HCT116 (cell line): ENCODE results near the gene CCDC61. TPM values are rescaled to one million over a fixed set of nuclear protein-coding genes. Genes with fewer than 3 reads are reported as not detected.

Experiments
- ATAC-seq: fragments of 200-7000 bp; cut with Tn5 transposase; 2 replicates; pipeline ENCODE4 v1.9.1; 2020; ENCODE audit warnings: mild to moderate bottlenecking, moderate library complexity
- BruUV-seq: library from RNA; stranded (reverse); fragments of 400-500 nt; replicated peaks from 2 replicates; lab custom pipeline; 2021; lab: Mats Ljungman, UMichigan
- CTCF ChIA-PET: fragments of 300-600 bp; sonication (Branson Sonifier 250); formaldehyde crosslinking; loops from one replicate; lab custom pipeline; 2021; ENCODE audit warnings: antibody characterized with exemption; lab: Charles Lee
- POLR2A ChIA-PET: fragments of 300-600, 350-600 bp; sonication (Branson Sonifier 250); formaldehyde crosslinking; loops from one replicate; lab custom pipeline; 2021; ENCODE audit warnings: antibody characterized with exemption; lab: Charles Lee
- RAD21 ChIA-PET, 2 experiments: fragments of 300-600 bp; sonication (Branson Sonifier 250); formaldehyde crosslinking; loops; one replicate each; lab custom pipeline; 2023; ENCODE audit warnings: low total read pairs in 2 of 2; ENCODE audit not compliant: uncharacterized antibody in 2 of 2, unreplicated experiment in 2 of 2, low non-redundant PET in 1 of 2; lab: Charles Lee
- DNase-seq: peaks from one replicate; pipeline ENCODE4 v3.0.0-alpha.2; 2010; ENCODE audit warnings: low read depth, low spot score
- H2AFZ ChIP-seq: fragments of 200-600 bp; shearing (Covaris generic), sonication (generic); 2 replicates; pipeline ENCODE4 v1.6.1; 2017; ENCODE audit warnings: low read depth, mixed run types, mixed read lengths, antibody characterized with exemption, low read length; ENCODE audit not compliant: poor library complexity, severe bottlenecking
- H3K27ac ChIP-seq: 2 replicates; pipeline ENCODE4 v1.5.1; 2012; ENCODE audit warnings: low read depth, low read length
- H3K27me3 ChIP-seq: fragments of 200-600 bp; sonication (generic); 2 replicates; pipeline ENCODE4 v1.6.1; 2016; ENCODE audit warnings: mixed run types, low read length, mixed read lengths; ENCODE audit not compliant: insufficient read depth
- H3K36me3 ChIP-seq, 2 experiments: fragments of 200-500 bp in 1 of 2; fragments of 200-600 bp in 1 of 2; sonication (Bioruptor generic) in 1 of 2; sonication (generic) in 1 of 2; 2 replicates each; pipeline versions ENCODE4 v1.5.1 to v1.6.1; 2014 to 2016; ENCODE audit warnings: low read length in 2 of 2, inconsistent platforms in 1 of 2, mixed read lengths in 1 of 2, mixed run types in 1 of 2; ENCODE audit not compliant: insufficient read depth in 2 of 2, control insufficient read depth in 1 of 2
- H3K4me1 ChIP-seq, 2 experiments: fragments of 200-600 bp in 1 of 2; sonication (generic) in 1 of 2; 2 replicates each; pipeline versions ENCODE4 v1.5.1 to v1.6.1; 2012 to 2017; ENCODE audit warnings: low read length in 2 of 2, inconsistent platforms in 1 of 2, mild to moderate bottlenecking in 1 of 2, mixed read lengths in 1 of 2, mixed run types in 1 of 2, moderate library complexity in 1 of 2; ENCODE audit not compliant: insufficient read depth in 2 of 2, control insufficient read depth in 1 of 2
- H3K4me2 ChIP-seq: fragments of 200-600 bp; sonication (generic); 2 replicates; pipeline ENCODE4 v1.6.1; 2017; ENCODE audit warnings: mixed run types, low read length, mixed read lengths
- H3K4me3 ChIP-seq, 2 experiments: fragments of 200-600 bp in 1 of 2; sonication (generic) in 1 of 2; replicated peaks in 1 of 2; 2 replicates each; pipeline ENCODE4 v1.5.1; 2011 to 2016; ENCODE audit warnings: low read length in 2 of 2, control low read depth in 1 of 2, low read depth in 1 of 2, mild to moderate bottlenecking in 1 of 2, mixed read lengths in 1 of 2, mixed run types in 1 of 2
- H3K79me2 ChIP-seq: fragments of 200-600 bp; sonication (generic); 2 replicates; pipeline ENCODE4 v1.6.1; 2017; ENCODE audit warnings: mild to moderate bottlenecking, mixed run types, low read length, moderate library complexity, mixed read lengths; ENCODE audit not compliant: insufficient read depth
- H3K9ac ChIP-seq: fragments of 200-600 bp; sonication (generic); 2 replicates; pipeline ENCODE4 v1.6.1; 2016; ENCODE audit warnings: low read length, mixed read lengths
- H3K9me2 ChIP-seq: fragments of 200-600 bp; sonication (generic), shearing (Covaris generic); 2 replicates; pipeline ENCODE4 v1.6.1; 2017; ENCODE audit warnings: mixed run types, mild to moderate bottlenecking, moderate library complexity; ENCODE audit not compliant: insufficient read depth
- H3K9me3 ChIP-seq, 2 experiments: fragments of 200-500 bp in 1 of 2; fragments of 200-600 bp in 1 of 2; sonication (Bioruptor generic) in 1 of 2; sonication (generic) in 1 of 2; 2 replicates each; pipeline ENCODE4 v1.6.1; 2014 to 2017; ENCODE audit warnings: low read length in 2 of 2, mixed read lengths in 2 of 2, inconsistent platforms in 1 of 2, low read depth in 1 of 2, mild to moderate bottlenecking in 1 of 2, mixed run types in 1 of 2, moderate library complexity in 1 of 2; ENCODE audit not compliant: control insufficient read depth in 1 of 2, insufficient read depth in 1 of 2
- H4K20me1 ChIP-seq: fragments of 200-600 bp; sonication (generic), shearing (Covaris generic); 2 replicates; pipeline ENCODE4 v1.6.1; 2017; ENCODE audit warnings: mixed run types, mild to moderate bottlenecking, moderate library complexity; ENCODE audit not compliant: insufficient read depth
- intact Hi-C: fragments of 100-400 bp; cut with micrococcal nuclease; formaldehyde crosslinking; loops from 2 replicates; pipeline ENCODE4 v1.10.0; 2022
- total RNA-seq: library from RNA; stranded (reverse); gene quantifications from one replicate; pipeline ENCODE4 v1.2.1, GENCODE V29; 2021; ENCODE audit not compliant: unreplicated experiment
- TF ChIP-seq, protein P1 (sequence below): IDR thresholded peaks from 2 replicates; pipeline ENCODE4 v1.6.1; 2012
- TF ChIP-seq, protein P2 (sequence below): IDR thresholded peaks from 2 replicates; pipeline ENCODE4 v1.6.1; 2012; ENCODE audit warnings: low read depth
- TF ChIP-seq, protein P3 (sequence below): IDR thresholded peaks from 2 replicates; pipeline ENCODE4 v1.6.1; 2011; ENCODE audit warnings: mild to moderate bottlenecking, low read length, moderate library complexity; ENCODE audit not compliant: insufficient replicate concordance; ENCODE audit errors: extremely low read depth

The CCDC61 gene
- total RNA-seq, 1 experiment from 2014 or later, result 12.2 TPM

- Histone ChIP-seq H3K9me3 (no peaks in the 10 kb centered on the region), H3K9ac (no peak overlapping the region), H3K79me2 (no peaks in the 10 kb centered on the region), H3K27ac (no peak overlapping the region), H3K4me2 (no peak overlapping the region)
- CTCF ChIA-PET, result no interaction called here
- ATAC-seq, result no peak
- RAD21 ChIA-PET, result no interaction called here
- intact Hi-C loops, result no loop called here
- TF ChIP-seq, protein P1, sequence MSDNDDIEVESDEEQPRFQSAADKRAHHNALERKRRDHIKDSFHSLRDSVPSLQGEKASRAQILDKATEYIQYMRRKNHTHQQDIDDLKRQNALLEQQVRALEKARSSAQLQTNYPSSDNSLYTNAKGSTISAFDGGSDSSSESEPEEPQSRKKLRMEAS, result no peak
- TF ChIP-seq, protein P2, sequence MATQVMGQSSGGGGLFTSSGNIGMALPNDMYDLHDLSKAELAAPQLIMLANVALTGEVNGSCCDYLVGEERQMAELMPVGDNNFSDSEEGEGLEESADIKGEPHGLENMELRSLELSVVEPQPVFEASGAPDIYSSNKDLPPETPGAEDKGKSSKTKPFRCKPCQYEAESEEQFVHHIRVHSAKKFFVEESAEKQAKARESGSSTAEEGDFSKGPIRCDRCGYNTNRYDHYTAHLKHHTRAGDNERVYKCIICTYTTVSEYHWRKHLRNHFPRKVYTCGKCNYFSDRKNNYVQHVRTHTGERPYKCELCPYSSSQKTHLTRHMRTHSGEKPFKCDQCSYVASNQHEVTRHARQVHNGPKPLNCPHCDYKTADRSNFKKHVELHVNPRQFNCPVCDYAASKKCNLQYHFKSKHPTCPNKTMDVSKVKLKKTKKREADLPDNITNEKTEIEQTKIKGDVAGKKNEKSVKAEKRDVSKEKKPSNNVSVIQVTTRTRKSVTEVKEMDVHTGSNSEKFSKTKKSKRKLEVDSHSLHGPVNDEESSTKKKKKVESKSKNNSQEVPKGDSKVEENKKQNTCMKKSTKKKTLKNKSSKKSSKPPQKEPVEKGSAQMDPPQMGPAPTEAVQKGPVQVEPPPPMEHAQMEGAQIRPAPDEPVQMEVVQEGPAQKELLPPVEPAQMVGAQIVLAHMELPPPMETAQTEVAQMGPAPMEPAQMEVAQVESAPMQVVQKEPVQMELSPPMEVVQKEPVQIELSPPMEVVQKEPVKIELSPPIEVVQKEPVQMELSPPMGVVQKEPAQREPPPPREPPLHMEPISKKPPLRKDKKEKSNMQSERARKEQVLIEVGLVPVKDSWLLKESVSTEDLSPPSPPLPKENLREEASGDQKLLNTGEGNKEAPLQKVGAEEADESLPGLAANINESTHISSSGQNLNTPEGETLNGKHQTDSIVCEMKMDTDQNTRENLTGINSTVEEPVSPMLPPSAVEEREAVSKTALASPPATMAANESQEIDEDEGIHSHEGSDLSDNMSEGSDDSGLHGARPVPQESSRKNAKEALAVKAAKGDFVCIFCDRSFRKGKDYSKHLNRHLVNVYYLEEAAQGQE, result no peak
- TF ChIP-seq, protein P3, sequence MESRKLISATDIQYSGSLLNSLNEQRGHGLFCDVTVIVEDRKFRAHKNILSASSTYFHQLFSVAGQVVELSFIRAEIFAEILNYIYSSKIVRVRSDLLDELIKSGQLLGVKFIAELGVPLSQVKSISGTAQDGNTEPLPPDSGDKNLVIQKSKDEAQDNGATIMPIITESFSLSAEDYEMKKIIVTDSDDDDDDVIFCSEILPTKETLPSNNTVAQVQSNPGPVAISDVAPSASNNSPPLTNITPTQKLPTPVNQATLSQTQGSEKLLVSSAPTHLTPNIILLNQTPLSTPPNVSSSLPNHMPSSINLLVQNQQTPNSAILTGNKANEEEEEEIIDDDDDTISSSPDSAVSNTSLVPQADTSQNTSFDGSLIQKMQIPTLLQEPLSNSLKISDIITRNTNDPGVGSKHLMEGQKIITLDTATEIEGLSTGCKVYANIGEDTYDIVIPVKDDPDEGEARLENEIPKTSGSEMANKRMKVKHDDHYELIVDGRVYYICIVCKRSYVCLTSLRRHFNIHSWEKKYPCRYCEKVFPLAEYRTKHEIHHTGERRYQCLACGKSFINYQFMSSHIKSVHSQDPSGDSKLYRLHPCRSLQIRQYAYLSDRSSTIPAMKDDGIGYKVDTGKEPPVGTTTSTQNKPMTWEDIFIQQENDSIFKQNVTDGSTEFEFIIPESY, result no peak
- TF ChIP-seq, all 23 proteins: peak for 0
- Histone ChIP-seq H4K20me1 (no peaks in the 10 kb centered on the region), H3K27me3 (peaks cover 6% of the 10 kb centered on the region; the same call in 1 of the 2 replicates), H2AFZ (no peak overlapping the region), H3K9me2 (no peaks in the 10 kb centered on the region), H3K4me3 (no peak overlapping the region), H3K36me3 (no peaks in the 10 kb centered on the region), H3K4me1 (peaks cover 10 to 18% of the 10 kb centered on the region in 2 experiments; a peak in 3 of 4 replicates)
- no peak for DNase-seq
- no TSS peak for BruUV-seq
- POLR2A ChIA-PET, result no interaction called here
Measured at GRCh38 chr19:45958769-45959516, 36.3 kb upstream of the CCDC61 start.
